Hindlimb muscle (tissue), 1 donor: Measurements from ENCODE around the gene ITGB2. TPM values are rescaled to one million over a fixed set of nuclear protein-coding genes. Genes with fewer than 3 reads are reported as not detected.

Experiments
- DNase-seq: peaks from one replicate; pipeline ENCODE4 v3.0.0-alpha.2; 2013
- polyA plus RNA-seq: library from polyadenylated mRNA; unstranded; fragments of 120-200 nt; gene quantifications from one replicate; pipeline ENCODE4 v1.2.1, GENCODE V29; 2013; ENCODE audit not compliant: insufficient read length

The ITGB2 gene
- polyA plus RNA-seq, 1 donor: 21.0 TPM

DNA sequence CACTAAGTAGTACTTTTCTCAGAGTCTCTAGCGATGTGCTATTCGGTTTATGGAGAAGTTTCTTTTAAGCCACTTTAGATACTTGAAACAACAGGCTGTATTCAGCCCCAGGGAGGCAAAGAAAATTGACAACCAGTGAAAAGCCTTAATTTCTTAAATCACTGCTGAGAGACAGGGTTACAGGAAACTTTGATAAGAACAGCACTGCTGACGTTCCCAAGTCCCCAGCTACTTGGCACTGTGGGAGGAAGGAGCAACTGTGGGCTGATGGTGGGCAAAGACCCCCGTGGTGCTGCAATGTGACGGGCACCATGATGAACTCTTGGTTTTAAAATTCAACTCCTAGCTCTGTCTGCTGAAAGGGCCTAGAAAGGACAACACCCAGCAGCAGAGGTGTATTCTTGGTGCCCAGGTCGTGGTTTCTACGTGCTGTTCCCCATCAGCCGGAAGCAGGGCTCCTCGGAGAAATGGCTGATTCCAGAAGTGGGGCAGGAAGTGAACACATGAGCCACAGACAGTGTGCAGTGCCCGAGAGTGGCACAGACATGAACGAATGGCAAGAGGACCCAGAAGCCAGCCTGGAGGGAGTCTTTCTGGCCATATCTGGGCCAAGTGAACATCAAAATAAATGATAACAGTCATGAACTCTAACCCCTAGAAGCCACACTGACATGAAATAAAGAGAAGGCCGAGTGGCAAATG is 52.5 kb downstream of the ITGB2 start:
- DNase-seq: no peak

DNA sequence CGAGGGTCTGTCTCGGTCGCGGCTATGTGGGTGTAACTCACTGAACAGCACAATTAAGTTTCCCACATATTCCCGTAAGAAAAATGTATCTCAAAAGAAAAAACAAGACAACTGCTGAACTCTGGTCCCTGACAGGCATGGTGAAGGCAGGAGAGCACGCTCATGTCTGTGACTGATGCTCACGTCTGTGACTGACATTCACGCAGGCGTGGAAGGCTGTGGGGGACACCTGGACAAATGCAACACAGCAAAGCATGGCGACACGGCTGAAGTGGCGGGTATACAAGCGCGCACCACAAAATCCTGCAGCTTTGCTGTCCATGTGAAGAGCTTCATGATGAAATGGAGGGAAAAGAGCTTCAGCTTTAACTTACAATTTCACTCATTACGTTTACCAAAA is 53.2 kb downstream of the ITGB2 start:
- no peak for DNase-seq

DNA sequence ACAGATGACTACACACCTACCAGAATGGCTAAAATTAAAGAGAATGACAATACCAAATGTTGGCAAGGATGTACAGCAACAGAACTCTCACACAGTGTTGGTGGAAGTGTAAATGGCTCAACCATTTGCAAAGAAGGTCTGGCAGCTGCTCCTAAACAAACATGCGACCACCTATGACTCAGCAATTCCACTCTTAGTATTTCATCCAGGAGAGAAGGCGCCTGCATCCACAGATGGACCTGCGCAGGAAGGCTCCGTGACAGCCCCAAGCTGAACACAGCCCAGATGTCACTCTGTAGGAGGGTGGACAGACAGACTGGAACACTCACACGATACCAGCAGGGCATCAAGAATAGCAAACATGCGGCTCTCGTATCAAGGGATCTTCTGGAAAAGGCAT is 53.9 kb downstream of the ITGB2 start:
- DNase-seq: no peak

DNA sequence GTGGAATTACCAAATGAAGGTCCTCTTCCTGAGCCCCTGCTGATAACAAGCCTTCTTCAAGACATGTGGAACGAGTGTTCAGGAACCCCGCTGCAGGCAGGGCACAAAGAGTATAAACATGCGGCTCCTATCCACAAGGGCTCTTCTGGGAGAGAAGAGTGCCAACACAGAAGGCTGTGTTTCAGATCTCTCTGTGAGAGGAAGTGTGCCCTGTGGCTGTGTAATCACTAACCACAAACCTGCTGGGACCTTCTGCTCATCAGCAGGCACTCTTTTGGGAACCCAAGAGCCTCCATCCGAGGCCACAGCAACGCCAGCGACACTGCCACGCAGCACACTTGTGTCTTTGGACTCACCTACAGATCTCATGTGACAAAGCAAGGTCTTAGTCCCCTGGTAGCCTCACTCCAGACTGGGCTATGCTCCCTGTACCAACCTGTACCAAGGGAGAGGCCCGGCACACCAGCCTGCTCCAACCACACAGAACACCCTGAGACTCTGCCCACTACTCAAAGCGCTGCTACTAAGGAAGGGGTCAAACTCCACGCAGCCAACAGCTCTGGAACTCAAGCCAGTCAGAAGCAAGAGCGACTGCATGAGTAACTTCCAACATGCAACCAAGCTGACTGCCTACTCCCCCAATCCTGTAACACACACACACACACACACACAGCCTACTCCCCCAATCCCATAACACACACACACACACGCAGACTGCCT is 55.0 kb downstream of the ITGB2 start:
- DNase-seq: no peak

DNA sequence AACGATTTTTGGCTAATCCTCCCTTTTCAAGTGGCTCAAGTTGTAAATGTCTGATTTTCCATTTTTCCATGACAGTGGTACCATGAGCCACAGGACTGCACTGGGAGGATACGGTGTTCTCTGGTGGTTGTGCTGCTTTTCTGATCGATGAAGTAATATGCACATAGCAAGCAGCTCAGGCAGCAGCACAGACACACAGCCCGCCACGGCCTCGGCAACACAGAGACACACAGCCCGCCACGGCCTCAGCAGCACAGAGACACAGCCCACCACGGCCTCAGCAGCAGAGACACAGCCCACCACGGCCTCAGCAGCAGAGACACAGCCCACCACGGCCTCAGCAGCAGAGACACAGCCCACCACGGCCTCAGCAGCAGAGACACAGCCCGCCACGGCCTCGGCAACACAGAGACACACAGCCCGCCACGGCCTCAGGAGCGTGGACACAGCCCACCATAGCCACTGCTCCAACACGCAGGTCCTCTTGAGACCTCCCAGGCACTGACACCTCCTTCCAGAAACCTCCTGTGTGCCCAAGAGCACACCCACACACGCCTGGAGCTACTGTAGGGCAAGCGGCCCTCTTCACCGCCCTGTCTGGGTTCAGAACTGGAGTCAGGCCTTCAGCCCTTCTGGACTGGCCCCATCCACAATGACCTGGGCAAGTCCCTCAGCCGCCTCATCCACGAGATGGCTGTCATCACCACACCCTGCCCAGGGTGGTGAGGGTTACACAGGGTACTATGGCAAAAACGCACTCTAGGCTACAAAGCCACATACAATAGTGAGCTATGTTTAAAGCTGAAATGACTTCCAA is 57.6 kb downstream of the ITGB2 start:
- DNase-seq: no peak

DNA sequence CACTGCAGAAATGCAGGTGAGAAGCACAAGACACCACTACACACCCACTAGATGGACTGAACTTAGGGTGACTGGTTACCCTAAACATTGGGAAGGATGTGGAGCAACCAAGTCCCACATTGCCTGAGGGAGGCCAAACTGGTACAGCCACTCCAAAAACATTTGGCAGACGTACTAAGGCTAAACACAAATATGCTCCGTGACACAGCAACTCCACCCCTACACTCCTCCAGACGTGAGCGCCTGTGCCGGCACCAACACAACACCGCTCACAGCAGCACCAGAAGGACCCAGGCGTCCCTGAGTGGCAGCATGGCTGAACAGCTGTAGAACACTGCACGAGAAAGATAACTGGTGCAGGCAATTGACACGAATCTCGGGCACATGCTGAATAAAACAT is 61.9 kb downstream of the ITGB2 start:
- DNase-seq: no peak

DNA sequence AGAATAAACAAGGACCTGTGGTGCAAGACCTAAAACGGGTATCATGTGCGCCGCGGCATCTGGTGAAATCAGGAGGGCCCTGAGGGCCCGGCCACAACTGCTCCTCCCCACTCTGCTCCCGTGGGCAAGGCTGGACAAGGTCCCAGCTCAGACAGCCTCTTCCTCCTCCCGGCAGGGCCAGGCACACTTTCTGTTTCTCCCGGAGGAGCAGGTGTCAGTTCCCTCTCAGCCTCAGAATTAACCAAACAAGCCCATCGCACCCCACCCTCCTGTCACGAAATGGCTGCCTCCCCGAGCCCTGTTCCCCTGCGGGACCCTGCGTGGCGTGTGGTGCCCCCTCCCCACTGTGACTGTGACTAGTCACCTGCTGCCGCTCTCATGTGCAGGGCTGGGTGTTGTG is 62.4 kb downstream of the ITGB2 start:
- DNase-seq: no peak

DNA sequence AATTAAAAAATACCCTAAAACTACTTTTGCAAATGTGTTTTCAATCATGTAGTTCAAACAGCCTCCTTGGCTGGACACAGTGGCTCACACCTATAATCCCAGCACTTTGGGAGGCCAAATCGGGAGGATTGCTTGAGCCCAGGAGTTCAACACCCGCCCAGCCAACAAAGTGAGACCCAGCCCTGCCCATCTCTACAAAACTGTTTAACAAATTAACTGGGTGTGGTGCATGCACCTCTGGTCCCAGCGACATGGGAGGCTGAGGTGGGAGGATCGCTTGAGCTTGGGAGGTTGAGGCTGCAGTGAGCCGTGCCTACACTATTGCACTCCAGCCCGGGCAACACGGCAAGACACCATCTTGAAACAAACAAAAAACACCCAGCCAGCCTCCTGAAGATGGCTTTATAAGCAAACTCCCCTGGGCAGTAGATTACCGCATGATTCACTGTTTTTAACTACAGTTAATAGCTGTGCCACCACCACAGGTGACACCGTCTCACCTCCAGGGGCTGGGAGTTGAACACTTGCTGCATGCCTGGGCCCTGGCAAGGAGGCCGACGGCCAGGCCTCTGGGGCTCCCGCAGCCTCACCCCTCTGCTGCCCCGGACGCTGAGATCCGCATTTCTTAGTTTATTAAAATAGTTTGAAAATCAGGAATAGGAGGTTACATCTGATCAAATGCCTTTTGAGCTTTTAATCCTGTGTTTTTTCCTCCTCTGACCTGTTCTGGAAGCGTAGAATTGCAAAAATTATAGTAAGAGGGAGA is 63.4 kb downstream of the ITGB2 start:
- DNase-seq: no peak

DNA sequence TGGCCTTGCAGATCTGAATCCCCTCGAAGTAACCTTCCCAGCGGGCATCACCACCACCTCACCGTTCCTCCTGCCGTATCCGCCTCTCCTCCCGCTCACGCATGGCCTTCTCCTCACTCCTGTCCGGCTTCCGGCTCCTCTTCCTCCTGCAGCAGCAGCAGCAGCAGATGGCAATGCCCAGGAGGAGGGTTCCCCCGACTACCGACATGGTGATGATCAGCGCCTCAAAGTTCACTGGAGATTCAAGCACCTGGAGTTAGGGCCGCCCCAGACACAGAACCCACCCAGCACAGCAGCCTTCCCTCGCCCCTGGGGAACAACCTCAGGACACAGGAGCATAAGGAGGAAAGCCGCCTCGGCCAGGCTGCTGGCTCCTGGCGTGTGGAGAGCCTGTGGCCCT is 64.6 kb downstream of the ITGB2 start:
- DNase-seq: no peak

DNA sequence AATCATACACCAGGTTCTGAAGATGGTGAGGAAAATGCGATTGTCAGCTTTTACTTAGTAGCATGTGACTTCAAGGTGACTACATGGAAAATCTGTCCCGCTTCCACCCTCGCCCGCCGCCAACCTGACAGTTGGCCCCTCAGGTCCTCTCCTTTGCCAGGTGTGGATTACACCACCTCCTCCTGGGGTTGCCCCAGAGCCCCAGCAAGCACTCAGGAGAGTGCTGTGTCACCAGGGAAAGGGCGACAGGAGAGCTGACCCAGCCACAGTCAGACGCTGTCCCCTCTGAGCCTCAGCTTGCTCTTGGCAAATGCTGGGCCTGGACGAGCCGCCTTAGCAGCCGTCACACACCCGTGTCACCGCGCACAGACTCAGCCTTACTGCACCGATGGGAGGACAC is 65.1 kb downstream of the ITGB2 start:
- no peak for DNase-seq

DNA sequence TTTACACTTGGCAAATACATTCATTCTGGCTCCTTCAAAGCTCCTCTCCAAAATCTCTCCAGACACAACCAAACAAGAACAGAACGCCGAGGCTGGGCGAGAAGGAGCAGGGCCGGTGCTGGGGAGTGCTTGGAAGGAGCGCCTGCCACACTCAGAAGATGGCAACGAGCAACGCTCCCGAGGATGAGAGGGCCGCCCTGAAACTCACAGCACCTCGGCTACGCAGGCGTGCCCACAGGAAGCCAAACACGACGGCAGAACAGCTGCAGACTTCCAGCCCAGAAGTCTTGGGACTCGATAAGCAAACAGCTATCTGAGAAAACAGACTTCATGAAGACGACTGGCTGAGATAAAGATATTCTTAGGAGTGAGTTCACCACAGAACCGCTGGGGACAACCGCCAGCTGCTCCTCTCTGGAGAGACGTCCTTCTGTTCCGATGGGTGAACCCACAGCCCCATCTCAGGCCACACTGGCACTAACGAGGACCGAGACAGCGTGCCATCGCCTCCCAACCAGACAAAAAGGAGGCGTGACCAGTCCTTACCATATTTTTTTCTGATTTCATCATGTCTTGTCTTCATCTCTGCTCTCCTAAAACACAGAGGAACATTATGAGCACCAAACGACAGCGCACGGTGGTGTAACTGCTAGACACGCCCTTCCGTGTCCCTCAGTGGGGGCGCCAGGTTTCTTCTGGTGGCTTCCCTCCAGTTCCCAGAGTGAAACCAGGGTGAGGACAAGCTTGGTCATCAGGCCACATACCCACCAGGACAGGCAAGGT is 65.8 kb downstream of the ITGB2 start:
- no peak for DNase-seq

DNA sequence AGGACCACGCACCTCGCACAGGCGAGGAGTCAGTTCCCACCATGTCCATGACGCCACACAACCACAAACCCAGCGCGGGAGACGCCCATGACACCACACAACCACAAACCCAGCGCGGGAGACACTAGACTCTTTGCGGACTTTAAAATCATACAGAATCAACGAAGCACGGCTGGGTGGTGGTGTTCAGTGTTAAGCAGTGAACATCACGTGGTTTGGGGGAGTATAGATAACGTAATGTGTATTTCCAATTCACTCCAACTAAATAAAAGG is 66.4 kb downstream of the ITGB2 start:
- DNase-seq: no peak

DNA sequence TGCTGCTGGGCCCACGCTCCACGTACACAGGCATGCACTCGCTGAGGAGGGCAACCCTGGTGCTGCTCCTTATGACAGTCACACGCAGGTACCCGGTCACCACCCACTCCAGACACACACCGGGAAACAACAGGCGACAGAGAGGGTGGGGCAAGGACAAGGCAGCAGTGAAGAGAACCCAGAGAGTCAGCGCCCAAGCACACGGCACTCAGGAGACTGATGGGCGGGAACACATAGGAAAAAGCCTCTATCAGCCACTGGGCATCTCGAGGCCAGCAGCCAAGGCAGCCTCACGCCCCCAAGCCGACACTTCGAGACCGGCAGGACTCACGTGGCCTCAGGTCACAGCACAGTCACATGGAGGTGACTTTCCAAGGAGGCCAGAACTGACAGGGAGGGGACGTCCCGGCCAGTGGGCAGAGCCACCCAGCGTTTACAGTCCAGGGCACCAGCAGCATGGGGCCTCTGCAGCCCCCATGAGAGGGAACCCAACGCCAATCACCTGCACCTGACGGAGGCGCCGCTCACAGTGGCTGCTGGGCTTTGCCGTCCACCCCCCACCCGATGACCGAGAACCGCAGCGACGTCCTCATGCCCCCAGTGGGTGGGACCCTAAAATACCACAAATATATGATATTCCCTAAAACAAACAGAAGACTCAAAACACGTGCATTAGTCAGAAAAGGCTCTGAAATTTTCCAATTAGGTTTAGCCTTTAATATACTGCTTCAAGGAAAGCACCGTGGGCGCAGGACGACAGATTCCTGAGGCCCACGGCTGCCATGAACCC is 66.9 kb downstream of the ITGB2 start:
- DNase-seq: no peak

DNA sequence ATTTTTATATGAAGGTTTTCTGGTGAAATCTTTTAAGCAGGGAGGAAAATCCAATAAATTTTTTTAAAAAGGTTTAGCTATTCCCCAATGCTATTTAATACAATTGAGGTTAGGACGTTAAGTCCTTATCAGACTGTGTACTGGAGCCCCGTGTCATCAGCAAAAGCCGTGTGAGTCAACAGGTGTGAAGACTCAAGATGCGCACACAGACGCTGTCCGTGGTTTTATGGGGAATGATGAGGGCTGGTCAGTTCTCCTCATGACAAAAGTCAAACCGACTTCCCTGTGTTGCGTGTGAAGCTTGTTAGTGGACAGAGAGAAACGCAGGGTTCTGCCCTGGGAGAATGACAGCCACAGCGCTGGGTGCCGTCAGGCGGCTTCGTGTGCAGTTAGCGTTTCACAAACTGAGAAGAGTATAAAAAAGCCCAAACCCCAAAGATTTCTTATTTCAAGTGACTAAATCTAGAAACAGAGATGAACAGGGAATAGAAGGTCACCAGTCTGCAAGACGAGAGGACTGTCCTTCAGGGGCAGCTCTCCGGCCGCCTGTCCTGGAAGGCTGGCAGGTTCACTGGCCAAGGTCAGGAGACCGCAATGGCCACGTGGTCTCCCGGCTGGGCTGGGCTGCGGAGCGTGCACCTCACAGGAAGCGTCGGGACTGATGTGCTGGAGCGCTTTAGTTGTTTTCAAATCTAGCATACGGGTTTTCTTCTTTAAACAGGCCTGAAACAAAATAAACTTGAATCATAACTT is 69.6 kb downstream of the ITGB2 start:
- DNase-seq: no peak

DNA sequence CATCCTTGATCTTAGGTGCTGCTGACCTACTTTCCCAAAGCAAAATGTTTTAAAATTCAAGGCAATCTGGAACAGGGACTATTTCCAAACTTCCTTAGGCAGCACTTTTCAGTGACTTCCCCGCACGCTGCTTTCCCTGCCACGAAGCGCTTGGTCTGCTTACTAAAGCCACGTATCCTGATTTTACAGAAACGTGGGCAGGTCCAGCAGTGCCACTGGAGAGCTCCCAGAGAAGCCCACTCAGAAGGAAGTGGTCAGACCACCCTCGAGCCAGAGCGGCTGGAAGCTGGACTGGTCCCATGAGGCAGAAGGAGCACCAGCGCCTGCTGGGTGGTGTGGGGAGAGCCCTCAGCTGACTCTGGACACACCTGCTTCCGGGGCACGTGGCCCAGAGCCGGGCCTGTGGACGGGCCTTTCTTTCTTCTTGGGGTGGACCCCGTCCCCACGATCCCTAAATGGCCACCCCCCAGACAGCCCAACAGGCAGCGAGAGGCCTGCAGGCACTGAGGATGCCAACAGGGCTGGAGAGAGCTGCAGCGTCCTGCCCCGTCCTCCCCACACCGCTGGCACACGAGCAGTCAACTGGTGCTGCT is 70.4 kb downstream of the ITGB2 start:
- no peak for DNase-seq

DNA sequence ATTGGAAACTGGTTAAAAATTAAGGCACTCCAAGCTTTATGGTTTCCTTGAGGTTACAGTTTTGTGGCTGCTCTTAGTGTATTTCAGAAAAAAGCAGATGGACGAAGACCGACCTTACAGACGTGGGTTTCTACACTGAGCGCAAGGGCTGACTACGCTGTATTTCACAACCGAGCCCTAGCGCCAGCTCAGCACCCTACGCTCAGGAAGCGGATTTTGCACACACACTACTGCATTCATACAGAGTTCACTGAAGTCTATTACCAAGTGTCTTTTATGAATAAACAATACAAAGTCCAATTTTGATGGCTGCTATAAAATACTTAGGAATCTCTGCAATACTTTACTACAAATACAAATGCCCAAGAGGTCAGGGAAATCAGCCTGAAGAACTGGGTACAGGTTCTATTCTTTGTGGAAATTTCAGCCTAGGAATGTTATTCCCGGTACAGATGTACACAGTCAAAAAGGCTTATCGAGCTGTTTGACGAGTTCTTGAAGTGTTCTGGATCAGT is 71.0 kb downstream of the ITGB2 start:
- DNase-seq: no peak

DNA sequence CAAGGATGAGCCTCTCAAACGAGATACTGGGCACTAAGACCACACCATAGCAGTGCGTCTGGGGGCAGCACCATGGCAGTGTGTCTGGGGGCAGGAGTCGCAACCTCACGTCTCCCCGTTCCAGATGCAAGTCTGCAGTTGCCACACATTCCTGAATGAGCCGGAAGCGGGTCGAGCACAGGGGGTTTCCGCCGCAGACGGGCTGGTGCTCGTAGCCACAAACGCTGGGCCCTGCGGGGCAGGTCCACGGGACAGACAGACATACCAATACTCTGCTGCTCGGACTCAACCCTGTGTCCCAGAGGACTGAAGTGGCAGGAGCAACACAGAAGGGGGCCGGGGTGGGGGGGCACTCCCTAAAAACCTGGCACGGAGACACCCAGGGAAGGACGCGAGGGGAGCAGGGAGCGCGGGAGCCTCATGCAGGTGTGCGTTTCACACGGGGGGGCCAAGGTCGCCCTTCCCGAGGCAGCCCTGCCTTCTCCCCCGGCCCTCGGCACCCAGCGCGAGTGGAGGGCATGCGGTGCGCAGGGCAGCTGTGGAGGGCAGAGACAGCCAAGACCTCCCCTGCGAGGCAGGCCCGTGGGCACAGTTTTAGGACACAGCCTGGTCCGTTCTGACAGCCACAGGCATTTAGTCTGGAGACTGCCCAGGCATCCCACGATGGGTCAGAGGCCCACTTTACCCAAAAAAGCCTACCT is 71.7 kb downstream of the ITGB2 start:
- DNase-seq: no peak

DNA sequence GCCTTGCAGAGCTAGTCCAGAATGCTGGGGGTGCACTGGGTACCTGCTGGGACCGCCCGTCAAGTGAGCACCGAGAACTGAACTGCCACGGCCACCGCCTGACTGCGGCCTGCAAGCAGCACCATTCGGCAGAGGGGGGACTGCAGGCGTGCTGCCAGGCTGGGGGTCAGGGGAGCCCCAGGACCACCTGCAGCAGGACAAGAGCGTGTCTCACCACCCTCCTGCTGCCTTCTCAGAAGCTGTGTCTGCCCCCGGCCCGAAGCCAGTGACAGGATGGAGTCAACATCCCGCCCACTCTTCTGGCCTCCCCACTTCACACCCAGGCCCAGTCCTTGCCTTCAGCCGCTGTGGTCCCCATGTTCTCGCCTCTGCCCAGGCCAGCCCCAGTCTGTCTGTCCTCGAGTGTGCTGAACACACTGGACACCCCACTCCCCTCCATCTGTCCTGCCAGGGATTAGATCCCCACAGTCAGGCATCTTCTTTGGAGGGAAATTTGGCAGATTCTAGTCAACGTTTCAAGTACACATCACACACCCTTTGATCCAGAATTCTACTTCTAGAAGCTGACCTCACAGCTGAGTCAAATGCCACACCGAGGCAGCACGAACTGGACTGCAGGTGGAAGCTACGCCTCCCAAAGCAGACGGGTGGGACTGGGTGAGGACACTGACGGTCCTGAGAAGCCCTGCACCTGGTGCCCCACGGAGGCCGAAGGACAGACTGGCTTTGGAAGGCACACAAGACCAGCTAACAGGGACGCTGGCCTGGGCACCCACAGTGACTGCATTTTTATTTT is 73.2 kb downstream of the ITGB2 start:
- no peak for DNase-seq
